Left cardiac atrium (tissue), 4 donors: ENCODE measurements around the gene CRIP2. TPM values are rescaled to one million over a fixed set of nuclear protein-coding genes. Genes with fewer than 3 reads are reported as not detected.

Experiments
- ATAC-seq, 2 donors: fragments of 200-7000 bp; cut with Tn5 transposase; one replicate each; pipeline ENCODE4 v1.9.1; 2020; ENCODE audit warnings: mild to moderate bottlenecking in 2 of 2, moderate library complexity in 2 of 2
- DNase-seq: peaks from one replicate; pipeline ENCODE4 v3.0.0-alpha.2; 2020
- intact Hi-C, 2 donors: fragments of 100-400 bp; cut with DNase I; formaldehyde crosslinking; loops; one replicate each; pipeline versions ENCODE4 v1.14.1 to v1.15.1; 2022 to 2023
- total RNA-seq, 2 donors: library from RNA; stranded (reverse); fragmentation: NEBNext Ultra II Directional; extraction: Animal tissue kit (Norgen Biotek cat#: 25700); gene quantifications; one replicate each; pipeline ENCODE4 v1.2.1, GENCODE V29; 2021
- donor health status: DM: no; HTN: yes; CAD: no.
- donor health status: DM: no; HTN: yes; CAD: no; lungs with severe emphysema.
- donor health status: DM: yes; HTN: yes; CAD: no.
- donor health status: Dilated cardiomyopathy.

The CRIP2 gene
- total RNA-seq, 2 donors from 2014 or later: 783 to 843 TPM

DNA sequence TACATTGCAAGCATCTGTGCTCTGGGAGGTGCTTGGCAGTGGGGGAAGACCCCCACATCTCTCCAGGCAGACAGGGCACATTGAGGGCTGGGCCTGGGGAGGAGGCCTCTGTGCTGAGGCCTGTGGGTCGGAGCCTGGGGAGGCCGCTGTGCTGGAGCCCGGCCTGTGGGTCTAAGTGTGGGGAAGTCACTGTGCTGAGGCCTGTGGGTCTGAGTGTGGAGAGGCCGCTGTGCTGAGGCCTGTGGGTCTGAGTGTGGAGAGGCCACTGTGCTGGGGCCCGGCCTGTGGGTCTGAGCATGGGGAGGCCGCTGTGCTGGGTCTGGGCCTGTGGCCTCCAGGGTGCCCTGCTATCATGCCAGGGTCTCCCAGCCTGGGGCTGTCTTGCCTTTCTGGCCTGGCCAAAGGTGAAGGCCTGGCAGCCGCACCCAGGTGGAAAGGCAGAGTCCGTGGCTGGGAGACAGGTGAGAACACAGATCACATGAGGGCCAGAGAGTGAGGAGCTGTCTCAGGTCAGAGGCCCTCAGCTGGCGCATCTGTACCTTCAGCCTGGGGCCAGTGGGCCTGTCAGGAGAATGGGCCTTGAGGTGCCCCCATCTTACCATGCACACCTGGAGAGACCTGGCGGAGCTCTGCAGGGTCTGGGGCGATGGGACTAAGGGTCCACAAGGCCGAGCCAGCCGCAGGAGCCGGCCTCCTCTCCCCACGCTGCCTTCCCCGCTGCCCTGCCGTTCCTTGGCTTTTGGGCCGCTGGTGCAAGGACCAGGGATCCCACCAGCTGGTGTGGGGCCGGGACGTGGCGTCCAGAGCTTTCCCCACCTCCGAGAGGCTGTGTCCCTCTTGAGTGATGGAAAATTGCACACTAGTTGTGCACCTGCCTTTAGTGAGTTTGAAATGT, 18.6 kb upstream of the CRIP2 start:
- intact Hi-C loops: no loop called here
- DNase-seq: peak; percentile 21
- ATAC-seq: no peak

DNA sequence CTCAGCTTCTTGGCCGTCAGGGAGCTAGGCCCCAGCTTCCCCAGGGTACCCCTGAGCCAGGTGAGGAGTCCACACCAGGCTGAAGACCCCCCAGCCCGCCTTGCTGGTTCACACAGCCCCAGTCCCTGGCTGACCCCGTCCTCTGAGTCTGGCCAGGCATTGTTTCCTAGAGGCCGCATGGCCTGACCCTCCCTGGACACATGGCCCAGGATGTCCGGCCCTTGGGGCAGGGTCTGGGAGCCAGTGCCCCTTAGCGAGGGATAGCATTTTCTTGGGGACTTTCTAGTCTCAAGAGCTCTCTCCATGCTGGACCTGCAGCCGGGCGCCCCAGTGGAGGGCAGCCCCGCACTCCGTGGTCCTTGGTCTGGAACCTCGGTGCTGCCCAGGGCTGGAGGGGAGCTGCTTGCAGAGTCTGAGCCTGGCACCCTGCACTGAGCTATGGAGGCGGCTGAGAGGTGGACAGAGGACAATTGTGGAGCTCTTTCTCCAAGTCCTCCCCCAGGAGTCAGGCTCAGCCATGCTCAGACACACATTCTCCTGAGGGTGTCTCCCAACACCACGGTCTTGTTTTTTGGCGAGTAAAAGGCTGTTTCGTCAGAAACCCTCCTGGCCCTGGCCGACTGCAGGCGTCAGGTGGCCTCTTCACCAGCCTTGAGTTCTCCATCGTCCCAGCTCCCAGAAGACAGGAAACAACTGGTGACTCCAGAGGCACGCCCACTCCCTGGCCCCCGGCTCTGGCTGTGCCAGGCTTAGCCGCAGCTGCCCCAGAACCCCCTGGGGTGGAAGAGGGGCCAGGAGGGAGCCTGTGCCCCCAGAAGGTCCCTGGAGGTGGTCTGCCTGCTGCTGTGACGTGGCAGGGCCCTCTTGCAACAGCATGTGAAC, 17.6 kb upstream of the CRIP2 start:
- peak; percentile 19 for DNase-seq

DNA sequence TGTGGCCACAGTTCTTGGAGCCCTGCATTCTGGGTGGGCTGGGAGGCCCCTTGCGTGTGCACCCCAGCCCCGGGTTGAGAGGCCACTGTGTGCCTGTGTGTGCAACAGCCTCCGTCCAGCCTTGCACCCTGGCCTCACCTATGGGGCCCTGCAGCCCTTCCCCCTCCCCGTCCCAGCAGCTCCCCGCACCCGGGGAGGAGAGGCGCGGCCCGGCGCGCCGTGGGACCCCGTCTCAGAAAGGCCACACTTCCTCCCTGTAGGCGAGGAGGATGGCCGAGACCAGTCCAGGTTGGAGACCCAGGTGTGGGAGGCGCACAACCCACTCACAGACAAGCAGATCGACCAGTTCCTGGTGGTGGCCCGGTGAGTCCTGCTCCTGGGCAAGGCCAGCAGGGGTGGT, 16.6 kb upstream of the CRIP2 start:
- intact Hi-C loops: no loop called here
- ATAC-seq (no peak), DNase-seq (no peak)

More for the DNA sequence above, 17.6 kb upstream of the CRIP2 start:
- ATAC-seq: peak in 1 of 2 donors; percentile 29
- intact Hi-C loops: no loop called here

DNA sequence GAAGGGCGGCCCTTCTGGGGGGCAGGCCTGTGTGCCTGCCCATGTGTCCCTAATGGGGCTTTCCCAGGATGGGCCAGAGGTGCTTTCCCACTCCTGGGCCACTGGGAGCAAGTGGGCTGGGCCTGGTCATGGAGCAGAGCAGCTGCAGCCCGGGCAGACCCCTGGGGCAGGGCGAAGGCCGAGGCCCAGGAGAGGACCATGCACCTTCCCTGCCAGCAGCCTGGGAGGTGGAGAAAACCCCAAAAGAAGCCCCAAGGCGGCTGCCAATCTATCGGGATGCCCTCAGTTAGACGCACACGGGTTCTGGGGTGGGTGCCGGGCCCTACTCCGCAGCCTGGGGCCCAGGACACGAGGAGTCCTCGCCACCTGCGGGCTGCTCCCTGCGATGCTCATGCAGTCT, 16.1 kb upstream of the CRIP2 start:
- DNase-seq (no peak), ATAC-seq (no peak)
- intact Hi-C loops: no loop called here

DNA sequence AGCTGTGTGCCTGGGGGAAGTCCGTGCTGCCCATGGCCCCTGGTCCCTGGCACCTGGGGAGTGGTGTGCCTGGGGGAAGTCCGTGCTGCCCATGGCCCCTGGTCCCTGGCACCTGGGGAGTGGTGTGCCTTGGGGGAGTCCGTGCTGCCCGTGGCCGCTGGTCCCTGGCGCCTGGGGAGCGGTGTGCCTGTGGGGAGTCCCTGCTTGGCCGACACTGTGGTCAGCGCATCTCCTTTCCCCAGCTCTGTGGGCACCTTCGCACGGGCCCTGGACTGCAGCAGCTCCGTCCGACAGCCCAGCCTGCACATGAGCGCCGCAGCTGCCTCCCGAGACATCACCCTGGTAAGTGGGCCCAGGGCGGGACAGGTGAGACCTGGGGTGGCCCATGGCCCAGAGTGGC, 14.5 kb upstream of the CRIP2 start:
- intact Hi-C loops: no loop called here
- ATAC-seq: no peak
- DNase-seq: no peak

DNA sequence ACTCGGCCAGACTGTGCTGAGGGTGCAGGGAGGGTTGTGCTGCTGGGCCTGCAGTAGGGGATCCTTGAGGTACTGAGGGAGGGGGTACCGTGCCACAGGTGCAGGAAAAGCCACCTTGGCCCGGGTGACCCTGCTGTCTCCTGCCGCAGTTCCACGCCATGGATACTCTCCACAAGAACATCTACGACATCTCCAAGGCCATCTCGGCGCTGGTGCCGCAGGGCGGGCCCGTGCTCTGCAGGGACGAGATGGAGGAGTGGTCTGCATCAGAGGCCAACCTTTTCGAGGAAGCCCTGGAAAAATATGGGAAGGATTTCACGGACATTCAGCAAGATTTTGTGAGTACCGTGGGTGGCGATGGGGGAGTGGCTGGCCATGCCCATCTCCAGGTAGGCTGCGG, 14.0 kb upstream of the CRIP2 start:
- ATAC-seq (no peak), DNase-seq (no peak)
- intact Hi-C loops: no loop called here

DNA sequence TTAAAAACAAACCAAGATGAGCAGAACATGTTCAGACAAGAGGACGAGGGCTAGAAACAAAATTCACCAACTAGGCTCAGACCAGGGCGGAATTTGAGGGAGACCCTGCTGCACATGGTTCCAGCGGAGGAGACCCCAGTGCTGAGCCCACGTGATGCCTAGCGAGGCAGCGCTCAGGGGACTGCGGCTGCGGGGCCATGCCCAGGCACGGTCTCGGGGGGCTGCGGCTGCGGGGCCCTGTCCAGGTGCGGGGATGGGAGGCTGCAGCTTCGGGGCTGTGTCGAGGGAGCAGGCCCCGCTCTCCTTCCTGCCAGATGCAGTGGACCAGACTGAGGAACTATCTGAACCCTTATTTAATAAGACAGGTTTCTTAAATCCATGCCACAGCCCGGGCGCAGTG, 12.7 kb upstream of the CRIP2 start:
- intact Hi-C loops: no loop called here
- DNase-seq: no peak
- no peak for ATAC-seq

DNA sequence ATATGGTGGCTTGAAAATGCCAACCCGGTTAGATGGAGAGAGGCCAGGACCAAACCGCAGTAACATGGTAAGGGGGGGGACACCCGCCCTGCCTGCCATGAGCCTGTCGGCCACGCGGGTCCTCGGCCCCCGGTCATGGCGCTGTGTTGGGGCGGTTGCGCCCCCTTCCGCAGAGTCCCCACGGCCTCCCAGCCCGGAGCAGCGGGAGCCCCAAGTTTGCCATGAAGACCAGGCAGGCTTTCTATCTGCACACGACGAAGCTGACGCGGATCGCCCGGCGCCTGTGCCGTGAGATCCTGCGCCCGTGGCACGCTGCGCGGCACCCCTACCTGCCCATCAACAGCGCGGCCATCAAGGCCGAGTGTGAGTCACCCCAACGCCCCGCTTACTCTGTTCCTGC, 10.1 kb upstream of the CRIP2 start:
- DNase-seq (no peak), ATAC-seq (no peak)
- intact Hi-C loops: no loop called here

DNA sequence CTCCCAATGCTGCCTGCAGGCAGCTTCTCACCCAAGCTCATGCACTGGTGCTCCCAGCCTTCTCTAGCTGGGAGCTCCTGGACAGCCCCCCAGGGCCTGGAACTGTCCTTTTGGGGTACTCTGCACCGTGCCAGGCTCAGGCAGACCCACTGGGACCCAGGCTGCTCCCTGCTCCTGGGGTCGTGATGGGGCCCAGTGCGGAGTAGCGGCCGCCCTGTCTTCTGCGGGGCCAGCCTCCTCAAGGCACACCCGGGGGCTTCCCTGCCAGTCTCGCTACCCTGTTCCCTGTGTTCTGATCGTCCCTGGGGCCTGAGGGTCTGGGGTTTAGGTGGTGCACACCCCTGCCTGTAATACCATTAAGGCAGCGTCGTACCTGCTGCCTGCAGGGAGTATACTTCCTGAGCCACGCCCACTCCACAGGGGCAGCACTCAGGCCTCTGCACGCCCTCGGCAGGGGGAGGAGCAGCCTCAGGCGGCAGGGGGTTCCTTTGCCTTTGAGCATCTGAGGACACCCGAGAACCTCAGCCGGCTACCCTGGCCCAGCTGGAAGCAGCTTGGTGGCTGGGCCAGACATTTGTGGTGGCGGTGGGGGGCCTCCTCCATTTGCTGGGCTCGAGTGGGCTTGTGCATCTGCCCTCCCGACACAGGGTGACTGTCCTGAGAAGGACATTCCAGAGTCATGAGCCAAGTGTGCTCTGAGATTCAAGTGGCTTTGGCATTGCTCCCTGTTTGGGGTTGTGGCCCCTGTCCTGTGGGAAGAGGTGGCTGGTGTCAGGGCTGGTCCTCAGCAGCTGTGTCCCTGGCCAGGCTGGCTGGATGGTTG, 9.2 kb upstream of the CRIP2 start:
- intact Hi-C loops: no loop called here
- ATAC-seq (peak; percentile 52 to 55), DNase-seq (peak; percentile 71)

DNA sequence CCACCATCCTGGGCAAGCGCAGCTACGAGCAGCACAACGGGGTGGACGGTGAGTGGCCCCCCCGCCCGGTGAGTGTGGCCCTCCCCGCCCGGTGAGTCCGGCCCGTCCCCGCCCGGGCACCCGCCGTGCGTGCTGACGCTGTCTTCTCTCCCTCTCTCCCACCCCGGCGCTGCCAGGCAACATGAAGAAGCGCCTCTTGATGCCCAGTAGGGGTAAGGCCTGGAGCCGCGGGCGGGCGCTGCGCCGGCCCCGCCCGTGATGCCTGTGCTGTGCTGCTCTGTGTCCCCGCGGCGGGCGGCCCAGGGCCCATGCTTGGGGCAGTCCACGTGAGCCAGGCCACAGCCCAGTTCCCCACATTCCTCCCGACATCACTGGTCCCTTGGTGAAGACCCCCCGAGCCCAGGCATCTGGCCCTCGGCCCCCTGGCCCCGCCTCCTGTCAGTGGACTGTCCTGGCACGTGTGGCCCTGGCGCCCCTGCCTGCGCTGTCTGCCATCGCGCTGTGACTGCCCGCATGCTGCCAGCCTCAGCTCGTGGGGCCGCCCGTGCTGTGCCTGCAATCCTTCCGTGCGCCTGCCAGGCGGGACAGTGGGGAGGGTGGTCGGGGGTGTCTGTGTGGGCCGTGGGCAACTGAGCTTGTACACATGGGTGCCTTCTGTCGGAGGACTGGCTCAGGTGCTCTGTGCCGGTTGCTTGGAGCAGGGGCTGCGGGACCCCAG, 7.9 kb upstream of the CRIP2 start:
- DNase-seq (peak; percentile 82), ATAC-seq (peak; percentile 53 to 56)
- intact Hi-C loops: no loop called here

DNA sequence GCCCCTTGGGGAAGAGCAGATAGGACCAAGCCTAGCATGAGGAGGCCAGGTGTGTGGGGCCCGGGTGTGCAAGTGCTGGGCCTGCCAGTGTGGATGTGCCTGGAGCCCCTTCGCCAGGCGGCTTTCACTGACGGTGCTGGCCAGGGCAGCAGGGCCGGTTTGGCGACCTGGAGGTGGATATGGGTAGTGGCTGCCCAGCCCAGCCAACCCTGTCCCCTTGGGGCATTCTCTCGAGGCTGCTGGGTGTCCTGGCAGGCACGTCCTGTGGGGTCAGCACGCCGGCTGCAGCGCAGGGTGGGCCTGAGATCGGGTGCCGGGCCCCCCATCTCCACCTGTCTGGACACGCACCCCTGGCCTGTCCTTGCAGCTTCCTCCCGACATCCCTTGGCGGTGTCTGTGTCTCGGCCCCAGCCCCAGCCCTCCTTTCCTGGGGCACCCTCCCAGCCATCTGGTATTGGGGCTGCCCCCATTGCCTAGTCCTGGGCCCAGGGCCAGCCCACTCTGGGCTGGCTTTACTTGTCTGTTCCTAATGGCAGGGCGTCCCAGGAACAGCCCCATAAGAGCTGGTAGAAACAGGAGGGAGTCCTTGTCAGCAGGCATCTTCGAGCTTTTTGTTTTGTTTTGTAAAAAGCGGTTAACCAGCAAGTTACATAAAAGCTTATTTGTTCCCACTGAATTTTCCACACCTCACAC, 7.2 kb upstream of the CRIP2 start:
- intact Hi-C loops: no loop called here
- no peak for DNase-seq
- no peak for ATAC-seq

DNA sequence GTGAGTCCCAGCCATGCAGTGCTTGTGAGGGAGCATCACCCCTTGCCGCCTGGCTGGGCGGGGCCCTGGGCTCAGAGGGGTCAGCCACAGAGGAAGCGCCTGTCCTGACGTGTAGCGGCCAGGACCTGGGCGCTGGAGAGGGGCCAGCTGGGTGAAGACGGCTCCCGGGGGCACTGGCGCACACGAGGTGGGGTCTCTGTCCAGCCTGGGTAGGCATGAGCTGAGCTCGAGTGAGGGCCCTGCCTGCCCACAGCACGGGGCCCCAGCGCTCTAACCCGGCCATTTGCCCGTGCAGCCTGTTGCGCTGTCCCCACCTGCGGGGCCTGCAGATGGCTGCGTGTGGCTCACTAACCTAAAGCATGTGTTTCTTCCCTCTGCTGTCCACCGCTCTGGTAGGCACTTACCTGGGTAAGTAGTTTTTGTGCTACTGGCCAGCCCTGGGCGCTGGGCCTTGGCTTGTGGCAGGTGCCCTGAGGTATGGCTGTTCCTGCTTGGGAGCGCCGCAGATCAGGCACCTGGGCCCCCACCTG, 6.6 kb upstream of the CRIP2 start:
- ATAC-seq (no peak), DNase-seq (no peak)
- intact Hi-C loops: no loop called here

DNA sequence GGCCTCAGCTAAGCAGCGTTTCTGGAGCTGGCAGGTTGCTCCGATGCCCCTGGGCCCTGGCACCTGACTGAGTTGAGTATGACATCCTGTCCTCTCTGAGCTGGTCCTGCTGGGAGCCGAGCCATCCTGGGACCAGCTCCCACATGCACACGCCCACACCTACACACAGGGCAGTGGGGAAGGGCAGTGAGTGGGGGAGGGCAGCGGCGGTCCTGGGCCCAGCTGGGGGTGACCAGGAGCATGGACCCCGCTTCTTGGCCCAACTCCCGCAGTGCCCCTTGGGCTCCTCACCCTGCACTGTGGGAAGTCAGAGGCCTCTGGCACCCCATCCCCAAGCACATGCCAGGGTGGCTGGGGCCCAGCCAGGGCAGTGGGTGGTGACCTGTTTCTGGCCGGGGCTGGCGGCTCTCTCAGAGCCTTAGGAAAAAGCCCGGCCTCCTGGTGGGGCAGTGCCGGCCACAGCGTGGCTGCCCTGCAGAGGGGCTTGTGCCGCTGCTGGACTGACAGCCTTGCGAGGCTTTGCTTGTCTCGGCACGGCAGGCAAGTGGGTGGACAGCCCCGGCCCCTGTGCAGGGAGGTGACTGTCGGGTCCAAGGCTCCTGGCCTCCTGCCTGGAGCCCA, 5.9 kb upstream of the CRIP2 start:
- DNase-seq (peak; percentile 63), ATAC-seq (peak in 1 of 2 donors; percentile 3)
- intact Hi-C loops: no loop called here

DNA sequence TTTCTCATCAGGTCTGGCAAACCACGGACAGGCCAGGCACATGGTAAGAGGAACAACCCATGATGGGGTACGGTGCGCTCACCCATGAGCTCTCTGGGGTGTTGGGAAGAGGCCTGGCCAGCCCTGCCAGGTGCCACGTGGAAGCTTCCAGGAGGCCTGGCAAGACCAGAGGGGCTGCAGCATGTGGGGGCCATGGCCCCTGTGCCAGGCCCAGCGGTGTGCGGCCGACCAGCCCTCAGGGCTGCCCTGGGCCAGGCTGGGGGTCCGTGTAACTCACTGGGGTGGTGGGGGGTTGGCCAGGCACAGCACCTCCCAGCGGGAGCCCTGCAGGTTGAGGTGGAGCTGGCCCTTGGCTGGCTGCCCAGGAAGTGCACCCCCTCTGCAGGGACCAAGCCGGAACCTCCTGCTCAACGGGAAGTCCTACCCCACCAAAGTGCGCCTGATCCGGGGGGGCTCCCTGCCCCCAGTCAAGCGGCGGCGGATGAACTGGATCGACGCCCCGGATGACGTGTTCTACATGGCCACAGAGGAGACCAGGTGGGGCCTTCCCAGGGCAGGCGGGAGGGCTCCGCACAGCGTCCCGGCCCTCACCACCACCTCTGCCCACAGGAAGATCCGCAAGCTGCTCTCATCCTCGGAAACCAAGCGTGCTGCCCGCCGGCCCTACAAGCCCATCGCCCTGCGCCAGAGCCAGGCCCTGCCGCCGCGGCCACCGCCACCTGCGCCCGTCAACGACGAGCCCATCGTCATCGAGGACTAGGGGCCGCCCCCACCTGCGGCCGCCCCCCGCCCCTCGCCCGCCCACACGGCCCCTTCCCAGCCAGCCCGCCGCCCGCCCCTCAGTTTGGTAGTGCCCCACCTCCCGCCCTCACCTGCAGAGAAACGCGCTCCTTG, 4.9 kb upstream of the CRIP2 start:
- intact Hi-C loops: no loop called here
- DNase-seq (peak; percentile 67), ATAC-seq (no peak)

DNA sequence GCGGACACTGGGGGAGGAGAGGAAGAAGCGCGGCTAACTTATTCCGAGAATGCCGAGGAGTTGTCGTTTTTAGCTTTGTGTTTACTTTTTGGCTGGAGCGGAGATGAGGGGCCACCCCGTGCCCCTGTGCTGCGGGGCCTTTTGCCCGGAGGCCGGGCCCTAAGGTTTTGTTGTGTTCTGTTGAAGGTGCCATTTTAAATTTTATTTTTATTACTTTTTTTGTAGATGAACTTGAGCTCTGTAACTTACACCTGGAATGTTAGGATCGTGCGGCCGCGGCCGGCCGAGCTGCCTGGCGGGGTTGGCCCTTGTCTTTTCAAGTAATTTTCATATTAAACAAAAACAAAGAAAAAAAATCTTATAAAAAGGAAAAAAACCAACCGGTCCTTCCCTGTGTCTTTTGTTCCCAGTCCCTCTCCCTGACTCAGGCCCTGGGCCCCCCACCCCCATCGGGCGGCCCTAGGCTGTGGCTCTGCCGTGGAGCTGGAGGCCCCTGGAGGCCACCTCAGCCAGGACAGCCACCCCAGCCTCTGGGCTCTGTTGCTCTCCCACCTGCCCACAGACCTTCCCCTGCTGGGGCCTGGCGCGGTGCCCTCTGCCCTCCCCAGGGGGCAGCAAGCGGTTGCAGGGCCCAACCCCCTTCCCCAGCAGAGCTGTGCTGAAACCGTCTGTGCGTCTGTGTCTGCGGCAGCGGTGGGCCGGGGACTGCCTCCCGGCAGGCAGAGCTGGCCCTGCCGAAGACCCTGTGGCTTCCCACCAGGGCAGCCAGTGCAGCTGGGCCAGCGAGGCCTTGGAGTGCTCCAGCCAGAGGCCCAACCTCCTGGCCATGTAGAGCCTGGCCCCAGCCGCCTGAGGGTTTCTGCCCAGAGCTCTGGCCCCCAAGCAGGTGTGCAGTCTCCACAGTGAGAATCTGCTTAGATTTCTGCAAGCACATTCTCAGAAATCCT, 4.0 kb upstream of the CRIP2 start:
- intact Hi-C loops: no loop called here
- DNase-seq (peak; percentile 27), ATAC-seq (no peak)
